GM21360 (cell line): ENCODE measurements around the gene ATP1A3.
A peak's percentile ranks its signal among the peaks of the same experiment; 100 is the strongest.
"Not testable (repeated sequence)": the region's sequence is repeated elsewhere in the genome, so short reads cannot be mapped to it uniquely, and the experiment has no call there.

Experiments used
- ATAC-seq: cut with Tn5 transposase; IDR thresholded peaks from one replicate; pipeline ENCODE4 v1.9.1; 2021; ENCODE audit warnings: mild to moderate bottlenecking, moderate library complexity; ENCODE audit not compliant: unreplicated experiment

ATP1A3 gene

DNA sequence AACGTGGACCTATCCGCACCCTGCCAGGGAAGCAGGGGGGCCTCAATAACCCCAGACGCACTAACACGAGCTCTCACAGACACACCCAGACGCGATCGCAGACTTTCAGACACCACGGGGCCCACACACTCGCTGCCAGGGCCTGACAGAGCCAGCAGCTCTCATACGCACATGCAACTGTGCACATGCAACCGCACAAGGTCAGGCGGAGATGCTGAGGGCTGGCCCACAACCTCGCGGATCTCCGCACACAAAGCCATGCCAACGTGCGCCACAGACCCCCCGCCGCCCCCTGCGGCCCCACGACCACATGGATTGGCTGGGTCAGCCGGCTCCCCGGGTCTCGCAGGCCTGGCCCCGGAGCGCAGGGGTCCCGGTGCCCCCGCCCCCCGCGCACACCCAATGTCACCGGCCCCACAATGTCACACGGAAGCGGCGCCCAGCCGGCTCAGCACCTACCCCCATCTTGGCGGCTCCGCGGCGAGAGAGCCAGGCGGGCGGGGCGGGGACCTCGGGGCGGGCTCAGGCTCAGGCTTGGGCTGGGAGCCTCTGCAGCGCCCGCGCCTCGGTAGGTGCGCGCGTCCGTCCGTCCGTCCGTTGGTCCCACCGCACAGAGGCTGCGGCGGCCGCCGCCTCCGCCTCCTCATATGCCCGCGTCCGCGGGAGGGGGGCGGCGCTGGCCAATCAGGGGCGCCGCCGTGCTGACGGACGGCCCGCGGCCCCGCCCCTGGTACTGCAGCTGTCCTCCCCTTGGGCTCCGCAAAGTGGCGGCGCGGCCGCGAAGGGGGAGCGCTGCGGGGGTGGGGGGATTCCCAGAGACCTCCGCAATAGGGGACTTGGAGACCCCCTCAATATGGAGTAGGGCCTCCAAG is at the start of gene ATP1A3:
ATP1A3 (minus strand) TSS at position 619 of the 872 bp plus-strand sequence; CDS start at position 465, 154 bp downstream.
- peak; percentile 48 for ATAC-seq

GRCh38 chr19:42042455-42043170 is 48.6 kb upstream of the ATP1A3 start:
- no peak for ATAC-seq

DNA sequence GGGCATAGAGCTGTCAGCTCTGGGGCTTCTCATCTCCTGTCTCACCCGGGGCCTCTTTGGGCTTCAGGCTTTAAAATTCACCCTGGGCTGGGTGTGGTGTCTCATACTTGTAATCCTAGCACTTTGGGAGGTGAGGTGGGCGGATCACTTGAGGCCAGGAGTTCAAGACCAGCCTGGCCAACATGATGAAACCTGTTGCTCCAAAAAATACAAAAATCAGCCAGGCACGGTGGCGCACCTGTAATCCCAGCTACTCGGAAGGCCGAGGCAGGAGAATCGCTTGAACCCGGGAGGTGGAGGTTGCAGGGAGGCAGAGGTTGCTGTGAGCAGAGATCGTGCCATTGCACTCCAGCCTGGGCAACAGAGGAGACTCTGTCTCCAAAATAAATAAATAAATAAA is 46.5 kb upstream of the ATP1A3 start:
- ATAC-seq, result not testable (repeated sequence)

DNA sequence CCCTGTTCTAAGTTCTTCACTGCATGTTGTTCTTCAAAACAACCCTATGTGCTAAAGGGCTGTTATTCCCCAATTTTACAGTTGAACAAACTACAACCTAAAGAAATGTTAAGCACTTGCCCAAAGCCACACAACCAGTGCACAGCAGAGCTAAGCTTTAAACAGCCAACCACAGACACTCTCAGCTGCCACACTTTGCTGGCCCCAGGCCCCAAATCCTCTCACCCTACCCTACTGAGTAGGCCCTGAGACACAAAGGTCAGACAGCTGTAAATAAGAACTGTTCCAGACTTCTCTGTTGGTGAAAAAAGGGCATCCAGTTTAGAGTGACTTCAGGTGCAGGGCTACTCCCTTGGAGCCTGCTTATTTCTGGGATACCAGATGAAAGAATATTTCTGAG is 46.0 kb upstream of the ATP1A3 start:
- ATAC-seq, result no peak

DNA sequence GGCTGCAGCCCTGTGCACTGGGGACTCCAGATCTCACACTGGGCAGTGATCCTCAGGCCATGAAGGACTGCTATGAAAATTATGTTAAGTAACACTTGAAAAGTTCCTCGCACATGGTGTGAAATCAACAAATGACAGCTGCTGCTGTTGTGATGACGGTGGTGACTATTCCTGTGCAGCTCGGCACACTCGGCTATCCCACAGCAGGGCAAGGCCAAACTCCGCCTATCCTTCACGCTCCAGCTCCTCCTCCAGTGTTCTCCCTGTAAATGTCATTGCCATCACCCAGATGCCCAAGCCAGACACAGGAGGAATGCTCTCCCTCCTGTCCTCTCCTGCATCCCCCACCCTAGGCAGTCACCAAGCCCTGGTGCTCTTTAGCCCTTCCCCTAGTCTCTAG is 44.6 kb upstream of the ATP1A3 start:
- no peak for ATAC-seq

GRCh38 chr19:42037649-42038048 is 43.6 kb upstream of the ATP1A3 start:
- no peak for ATAC-seq

DNA sequence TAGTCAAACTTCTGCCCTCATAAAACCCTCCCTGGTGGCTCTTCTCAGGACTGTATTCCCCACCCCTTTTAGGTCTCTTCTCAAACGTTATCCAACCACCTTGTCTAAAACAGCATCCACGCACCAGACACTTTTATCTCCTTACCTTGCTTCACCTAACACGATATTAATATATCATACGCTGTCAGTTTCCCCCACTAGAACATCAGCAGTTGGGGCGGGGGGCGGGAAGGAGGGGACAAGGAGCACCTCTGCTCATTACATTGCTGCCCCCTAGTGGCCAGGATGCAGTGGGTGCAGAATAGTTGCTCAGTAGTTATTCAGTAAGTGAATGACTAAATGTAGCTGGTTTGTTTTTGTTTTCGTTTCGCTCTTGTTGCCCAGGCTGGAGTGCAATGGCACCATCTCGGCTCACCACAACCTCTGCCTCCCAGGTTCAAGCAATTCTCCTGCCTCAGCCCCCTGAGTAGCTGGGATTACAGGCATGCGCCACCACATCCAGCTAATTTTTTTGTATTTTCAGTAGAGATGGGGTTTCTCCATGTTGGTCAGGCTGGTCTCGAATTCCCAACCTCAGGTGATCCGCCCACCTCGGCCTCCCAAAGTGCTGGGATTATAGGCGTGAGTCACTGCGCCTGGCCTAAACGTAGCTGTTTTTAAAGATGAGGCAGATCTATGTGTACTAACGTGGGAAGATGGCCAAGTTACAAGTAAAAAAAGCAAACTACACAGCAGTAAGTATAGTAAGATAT is 40.8 kb upstream of the ATP1A3 start:
- ATAC-seq, result not testable (repeated sequence)

DNA sequence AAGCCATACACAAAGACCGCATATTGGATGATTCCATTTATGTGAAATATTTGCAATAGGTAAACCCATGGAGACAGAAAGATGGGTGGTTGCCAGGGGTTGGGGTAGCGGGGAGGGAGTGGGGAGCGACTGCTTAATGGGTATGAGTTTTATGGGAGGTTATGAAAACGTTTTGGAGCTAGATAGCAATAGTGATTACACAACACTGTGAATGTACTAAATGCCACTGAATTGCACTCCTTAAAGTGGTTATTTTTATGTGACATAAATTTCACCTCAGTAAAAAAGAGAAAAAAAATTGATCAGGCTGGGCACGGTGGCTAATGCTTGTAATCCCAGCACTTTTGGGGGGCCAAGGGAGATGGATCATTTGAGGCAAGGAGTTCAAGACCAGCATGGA is 39.4 kb upstream of the ATP1A3 start:
- no peak for ATAC-seq

DNA sequence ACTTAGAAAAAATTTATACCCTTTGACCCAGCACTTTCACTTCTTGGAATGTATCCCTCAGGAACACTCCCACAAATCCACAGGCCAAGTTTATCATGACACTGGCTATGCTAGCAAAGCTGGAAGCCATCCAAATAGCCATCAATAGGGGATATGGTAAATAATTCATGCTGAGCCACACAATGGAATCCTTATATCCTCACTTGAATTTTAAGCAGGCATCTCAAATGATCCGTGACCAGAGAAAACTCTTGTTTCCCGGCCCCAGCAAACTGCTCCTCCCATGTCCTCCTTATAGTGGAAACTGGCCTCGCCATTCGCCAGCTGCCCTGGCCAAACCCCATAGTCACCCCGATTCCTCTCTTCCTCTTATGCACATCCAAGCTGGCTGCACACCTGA is 38.4 kb upstream of the ATP1A3 start:
- ATAC-seq, result no peak

DNA sequence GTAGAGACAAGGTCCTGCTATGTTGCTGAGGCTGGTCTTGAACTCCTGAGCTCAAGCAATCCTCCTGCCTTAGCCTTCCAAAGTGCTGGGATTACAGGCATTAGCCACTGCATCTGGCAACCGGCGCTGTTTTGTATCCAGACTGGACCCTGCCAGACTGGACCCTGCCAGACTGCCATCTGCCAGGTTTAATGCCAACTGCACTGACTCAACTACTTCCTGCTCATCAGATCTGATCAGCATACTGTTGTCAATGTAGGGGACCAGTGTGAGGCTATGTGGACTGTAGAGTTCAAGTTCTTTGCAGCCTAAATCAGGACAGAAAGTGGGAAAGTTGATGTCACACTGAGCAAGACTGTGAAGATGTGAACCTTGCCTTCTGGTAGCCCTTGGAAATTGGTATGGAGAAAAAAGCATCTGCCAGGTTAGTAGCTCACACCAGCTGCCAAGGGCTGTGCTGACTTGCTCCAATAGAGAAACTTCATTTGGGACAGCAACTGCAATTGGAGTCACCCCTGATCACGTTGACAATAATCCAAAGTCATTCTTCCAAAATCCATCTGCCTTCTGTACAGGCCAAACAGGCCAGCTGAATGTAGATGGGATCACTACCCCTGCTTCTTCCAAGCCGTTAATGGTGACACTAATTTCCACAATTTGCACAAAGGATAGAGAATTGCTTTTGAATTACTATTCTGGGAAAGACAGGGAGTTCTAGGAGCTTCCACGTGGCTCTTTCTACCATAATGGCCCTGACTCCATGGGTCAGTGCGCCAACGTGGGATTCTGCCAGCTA is 36.8 kb upstream of the ATP1A3 start:
- no peak for ATAC-seq

GRCh38 chr19:42028304-42029216 is 34.5 kb upstream of the ATP1A3 start:
- no peak for ATAC-seq

DNA sequence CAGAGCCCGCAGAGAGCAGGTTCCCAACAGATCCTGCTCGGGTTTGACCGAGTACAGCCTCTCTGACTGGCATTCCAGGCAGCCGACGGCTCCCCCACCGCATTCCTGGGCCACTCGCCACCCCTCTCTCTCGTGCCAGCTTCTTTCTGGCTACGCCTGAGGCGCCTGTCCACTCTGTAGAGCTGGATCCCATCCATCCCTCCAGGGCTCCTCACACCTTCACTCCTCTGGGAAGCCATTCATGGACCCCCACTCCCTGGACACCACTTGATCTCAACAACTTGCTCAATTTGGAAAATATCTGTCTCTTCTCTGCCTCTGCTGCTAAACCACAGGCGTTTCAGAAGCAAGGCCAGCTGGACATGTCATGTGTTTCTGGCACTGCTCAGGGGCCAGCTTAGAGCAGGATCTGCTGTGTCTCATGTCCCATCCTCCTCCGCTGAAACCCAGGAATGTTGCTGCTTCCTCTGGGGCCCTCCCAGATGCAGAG is 30.6 kb upstream of the ATP1A3 start:
- ATAC-seq, result no peak

- ATAC-seq, result no peak
Observed at GRCh38 chr19:42023943-42024260, 29.9 kb upstream of the ATP1A3 start.

DNA sequence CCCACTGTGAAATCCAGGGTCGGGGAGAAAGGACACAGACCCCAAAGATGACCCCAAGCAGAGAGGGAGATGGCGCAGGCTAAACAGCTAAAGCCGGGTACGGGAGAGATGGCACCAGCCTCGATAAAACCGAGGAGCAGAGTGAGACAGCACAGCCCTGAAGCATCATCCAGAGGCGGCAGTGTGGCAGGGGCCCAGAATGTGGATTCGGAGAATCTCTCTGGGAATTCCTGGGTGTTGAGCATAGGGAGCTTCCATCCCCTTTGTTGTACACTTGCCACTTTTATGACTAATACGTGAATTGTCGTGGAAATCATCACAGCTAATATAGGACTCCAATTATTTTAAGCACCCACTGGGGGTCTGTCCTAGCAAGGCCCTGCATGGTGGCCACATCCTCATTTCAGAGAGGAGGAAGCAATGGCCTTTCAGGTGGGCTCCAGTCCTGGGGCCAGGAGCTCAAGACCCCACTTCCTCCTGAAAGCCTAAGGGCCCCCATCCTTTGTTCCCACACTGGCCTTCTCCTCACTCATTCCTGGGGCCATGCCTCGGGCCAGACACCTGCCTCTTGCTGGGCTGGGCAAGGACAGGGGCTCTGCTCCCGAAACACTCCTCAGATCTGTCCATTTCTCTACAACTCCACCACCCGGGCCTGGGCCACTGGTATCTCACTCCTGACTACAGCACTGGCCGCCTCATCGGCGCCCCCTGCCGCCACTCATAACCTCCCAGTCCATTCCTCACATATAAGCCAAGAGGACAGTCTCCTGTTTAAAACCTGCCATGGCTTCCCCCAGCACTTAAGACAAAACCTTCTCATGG is 29.3 kb upstream of the ATP1A3 start:
- no peak for ATAC-seq

- ATAC-seq, result no peak
Observed at GRCh38 chr19:42022616-42023015, 28.6 kb upstream of the ATP1A3 start.

DNA sequence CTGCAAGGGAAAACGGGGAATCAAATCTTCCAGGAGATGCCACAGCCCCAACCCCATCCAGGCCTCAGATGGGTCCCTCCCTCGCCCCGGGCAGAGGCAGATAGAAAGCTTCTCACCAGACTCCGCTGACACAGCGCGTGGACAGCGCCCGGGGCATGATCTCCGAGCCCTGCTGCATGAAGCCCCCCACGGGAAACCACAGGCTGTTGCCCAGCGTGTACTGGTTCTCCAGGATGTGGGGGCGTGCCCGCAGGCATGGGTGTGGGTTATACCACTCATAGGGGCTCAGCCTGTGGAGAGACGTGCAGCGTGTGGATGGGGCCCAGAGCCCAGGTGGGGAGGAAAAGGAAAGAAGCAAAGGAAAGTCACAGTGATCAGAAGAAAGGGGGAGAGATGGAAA is 27.2 kb upstream of the ATP1A3 start:
- no peak for ATAC-seq

- no peak for ATAC-seq
Observed at GRCh38 chr19:42018503-42019193, 24.6 kb upstream of the ATP1A3 start.

- no peak for ATAC-seq
Observed at GRCh38 chr19:42017040-42017439, 23.0 kb upstream of the ATP1A3 start.
